Smooth muscle cell of the brain vasculature (primary cell): ENCODE data around the gene MMP1.

Experiments
- DNase-seq: peaks from one replicate; pipeline ENCODE4 v3.0.0-alpha.2; 2012; ENCODE audit warnings: low read depth, low spot score

Gene MMP1

DNA sequence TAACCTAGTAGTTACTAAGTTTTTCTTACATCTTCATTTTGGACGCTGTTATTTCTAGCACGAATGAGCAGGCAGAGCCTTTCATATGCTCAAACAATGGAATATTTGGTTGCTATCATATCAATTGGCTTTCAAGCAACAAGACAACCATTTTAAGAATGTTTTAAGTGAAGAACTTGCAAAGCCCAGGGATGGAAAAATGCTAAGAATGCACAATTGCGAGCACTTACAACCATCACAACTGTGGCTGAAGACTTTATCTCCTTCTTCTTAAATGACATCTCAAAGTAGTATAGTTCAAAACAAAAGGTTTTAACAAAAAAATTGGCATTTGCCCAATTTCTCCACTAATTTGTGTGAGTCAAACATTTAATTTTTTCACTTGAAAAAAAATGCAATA lies 8.3 kb upstream of the MMP1 start:
- no peak for DNase-seq

- no peak for DNase-seq
Measured at GRCh38 chr11:102802341-102802740, 4.4 kb upstream of the MMP1 start.

- no peak for DNase-seq
Measured at GRCh38 chr11:102800767-102801166, 2.8 kb upstream of the MMP1 start.

- DNase-seq, result no peak
Measured at GRCh38 chr11:102799681-102800340, 1.9 kb upstream of the MMP1 start.

- no peak for DNase-seq
Measured at GRCh38 chr11:102794382-102794781, 3.6 kb downstream of the MMP1 start.

DNA sequence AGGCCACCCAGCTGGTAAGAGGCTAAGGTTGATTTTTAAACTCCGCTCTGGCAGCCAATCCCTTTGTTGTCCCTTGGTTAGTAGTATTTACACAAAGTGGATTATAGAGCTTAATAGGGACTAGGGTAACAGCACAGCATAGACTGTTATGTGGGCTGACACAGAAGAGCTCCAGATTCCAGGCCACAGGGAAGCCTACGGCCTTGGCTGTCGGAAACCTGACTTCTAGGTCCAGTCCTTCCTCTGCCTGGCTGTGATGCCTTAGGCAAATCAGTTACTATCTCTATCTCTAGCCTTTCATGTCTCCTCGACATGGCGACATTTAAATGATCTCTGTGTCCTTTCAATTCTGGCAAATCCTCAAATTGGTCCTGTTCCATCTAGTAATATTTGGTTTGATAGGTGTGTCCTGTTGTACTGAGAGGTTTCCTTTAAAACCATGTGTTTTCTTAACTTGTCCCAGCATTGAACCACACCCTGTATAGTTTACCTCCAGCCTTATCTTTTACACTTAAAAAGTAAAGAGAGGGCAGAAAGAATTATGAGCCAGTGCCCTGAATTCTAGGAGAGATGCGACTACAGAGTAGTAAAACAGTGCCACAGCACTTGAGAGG lies 4.2 kb downstream of the MMP1 start:
- no peak for DNase-seq

DNA sequence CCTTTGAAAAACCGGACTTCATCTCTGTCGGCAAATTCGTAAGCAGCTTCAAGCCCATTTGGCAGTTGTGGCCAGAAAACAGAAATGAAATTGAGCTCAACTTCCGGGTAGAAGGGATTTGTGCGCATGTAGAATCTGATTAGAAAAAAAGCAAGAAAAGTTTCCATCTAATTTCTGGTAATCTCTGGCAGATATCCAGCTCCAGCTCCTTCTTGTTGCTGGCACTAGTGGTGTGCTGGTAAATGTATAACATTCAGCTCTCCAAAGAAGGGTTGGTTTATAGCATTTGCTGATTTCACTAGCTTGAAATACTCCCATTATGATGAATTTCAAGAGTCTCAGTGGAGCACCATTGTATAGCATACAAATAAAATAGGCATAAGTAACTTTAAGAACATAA lies 5.4 kb downstream of the MMP1 start:
- DNase-seq, result no peak

GRCh38 chr11:102791271-102792036 lies 6.5 kb downstream of the MMP1 start:
- DNase-seq, result no peak

- DNase-seq, result no peak
Measured at GRCh38 chr11:102788334-102788995, 9.5 kb downstream of the MMP1 start.

- DNase-seq, result no peak
Measured at GRCh38 chr11:102784380-102784779, 13.6 kb downstream of the MMP1 start.

GRCh38 chr11:102783720-102784119 lies 14.2 kb downstream of the MMP1 start:
- DNase-seq, result no peak

DNA sequence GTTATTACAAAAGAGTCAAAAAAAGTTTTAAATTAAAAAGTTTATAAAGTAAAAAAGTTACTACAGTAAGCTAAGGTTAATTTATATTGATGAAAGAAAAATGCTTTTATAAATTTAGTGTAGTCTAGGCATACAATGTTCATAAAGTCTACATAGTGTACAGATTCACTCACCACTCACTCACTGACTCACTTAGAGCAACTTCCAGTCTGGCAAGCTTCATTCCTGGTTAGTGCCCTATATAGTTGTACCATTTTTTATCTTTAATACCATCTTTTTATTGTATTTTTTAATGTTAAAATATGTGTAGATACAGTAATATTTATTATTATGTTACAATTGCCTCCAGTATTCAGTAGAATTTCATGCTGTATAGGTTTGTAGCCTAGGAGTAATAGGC lies 14.9 kb downstream of the MMP1 start:
- no peak for DNase-seq

DNA sequence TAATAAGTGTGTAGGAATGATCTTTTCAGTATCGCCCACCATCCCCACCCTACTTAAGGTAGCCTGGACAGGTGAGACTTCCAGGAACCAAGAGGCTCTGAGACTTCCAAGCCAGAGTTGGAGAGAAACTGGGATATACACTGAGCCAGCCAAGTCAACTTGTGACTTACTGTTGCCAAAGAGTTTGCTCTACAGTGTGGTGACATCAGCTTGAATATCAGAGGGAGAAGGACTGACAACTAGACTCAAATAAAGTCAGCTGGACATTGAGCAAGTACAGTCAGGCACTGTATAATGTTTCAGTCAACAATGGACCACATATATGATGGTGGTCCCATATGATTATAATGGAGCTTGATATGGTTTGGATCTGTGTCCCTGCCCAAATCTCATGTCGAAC lies 16.3 kb downstream of the MMP1 start:
- DNase-seq, result no peak

GRCh38 chr11:102780491-102780918 lies 17.5 kb downstream of the MMP1 start, which contains the start of gene MMP10:
TSS of gene MMP10 (minus strand) at chr11:102780628. CDS start at chr11:102780591, 37 bp downstream.
- DNase-seq, result peak; percentile 15

GRCh38 chr11:102776454-102776853 lies 21.5 kb downstream of the MMP1 start:
- DNase-seq, result no peak

GRCh38 chr11:102773386-102773785 lies 24.6 kb downstream of the MMP1 start:
- DNase-seq, result no peak

- DNase-seq, result no peak
Measured at GRCh38 chr11:102771351-102771750, 26.6 kb downstream of the MMP1 start.

GRCh38 chr11:102770191-102770590 lies 27.8 kb downstream of the MMP1 start:
- no peak for DNase-seq

- DNase-seq, result no peak
Measured at GRCh38 chr11:102767800-102768199, 30.2 kb downstream of the MMP1 start.

DNA sequence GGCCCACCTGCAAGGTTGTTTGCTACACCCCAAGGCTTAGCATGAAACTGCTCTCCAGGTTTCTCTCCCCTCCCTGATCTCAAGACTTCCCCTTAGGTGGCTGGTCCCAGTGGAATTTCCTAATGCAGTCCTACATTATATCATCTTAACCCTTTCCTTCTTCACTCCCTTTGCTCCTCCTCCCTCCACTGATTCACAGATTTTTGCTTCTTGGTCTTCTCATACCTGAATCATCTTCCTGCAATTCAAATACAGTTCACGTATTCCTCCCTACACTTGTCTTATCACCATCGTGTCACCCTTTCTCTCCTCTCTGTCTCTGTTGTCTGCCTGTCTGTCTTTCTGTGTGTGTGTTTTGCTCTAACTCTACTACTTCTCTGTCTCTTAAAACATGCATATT lies 34.5 kb downstream of the MMP1 start:
- no peak for DNase-seq

DNA sequence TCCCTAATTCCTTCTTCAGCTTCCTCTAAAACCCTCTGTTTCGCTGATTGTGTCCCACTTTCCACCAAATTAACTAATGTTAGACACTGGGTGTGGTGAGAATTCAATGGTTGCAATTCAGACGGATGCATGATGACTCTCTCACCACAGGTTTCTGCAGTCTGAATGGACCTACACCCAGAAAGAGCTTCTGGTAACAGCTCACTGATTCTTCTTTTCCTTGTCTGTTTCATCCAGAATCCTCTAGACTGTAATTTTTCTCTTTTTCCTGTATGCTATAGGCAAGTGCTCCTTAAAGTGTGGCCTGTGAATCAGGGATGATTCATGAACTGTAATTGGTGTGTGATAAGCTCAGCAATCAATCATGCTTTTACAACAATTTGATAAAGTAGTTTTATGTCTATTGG lies 35.6 kb downstream of the MMP1 start:
- no peak for DNase-seq

GRCh38 chr11:102761646-102762238 lies 36.2 kb downstream of the MMP1 start:
- no peak for DNase-seq
